ENCODE measurements around the gene MAX. TPM values are rescaled to one million over a fixed set of nuclear protein-coding genes. Genes with fewer than 3 reads are reported as not detected.
A peak's percentile ranks its signal among the peaks of the same experiment; 100 is the strongest.

MAX gene
- total and polyA plus RNA-seq, 8 donors, result 59.9 to 96.5 (median 63.4) TPM

- H3K36me3 ChIP-seq, result no peaks in the 10 kb centered on the region
- ATAC-seq, result no peak
- H3K9me3 ChIP-seq, result no peaks in the 10 kb centered on the region
These were observed 46.8 kb upstream of the MAX start for GRCh38 chr14:65149116-65149515.

DNA sequence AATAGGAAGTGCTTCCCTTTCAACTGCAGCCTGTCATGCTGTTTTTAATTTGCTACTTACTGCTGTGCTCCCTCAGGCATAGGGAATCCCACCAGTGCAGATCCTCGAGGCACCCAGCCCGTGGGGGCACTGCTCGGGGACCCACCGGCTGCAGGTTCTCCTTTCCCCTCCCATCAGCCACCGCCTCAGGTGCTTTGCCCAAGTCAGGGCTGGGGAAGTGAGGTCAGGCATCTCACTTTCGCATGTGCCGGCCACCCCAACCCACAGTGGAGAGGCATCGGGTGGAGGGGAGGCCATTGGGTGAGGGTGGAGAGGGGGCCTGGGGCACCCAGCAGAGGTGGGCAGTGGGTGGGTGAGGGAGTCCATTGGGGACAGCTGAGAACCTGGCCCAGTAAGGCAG is 41.9 kb upstream of the MAX start:
- DNase-seq (no peak), ATAC-seq (no peak)
- intact Hi-C loops (cut with DNase I), result no loop called here
- H3K4me3 ChIP-seq, result no peak overlapping the region
- peaks cover 0 to 7% of the 10 kb centered on the region in 2 donors for H3K27me3 ChIP-seq
- H3K36me3 ChIP-seq, result no peaks in the 10 kb centered on the region
- no peaks in the 10 kb centered on the region for H3K4me1 ChIP-seq
- no peak for TF ChIP-seq CTCF (IDR thresholded peaks at IDR 0.05)
- no peak overlapping the region for H3K27ac ChIP-seq
- no peaks in the 10 kb centered on the region for H3K9me3 ChIP-seq

More at GRCh38 chr14:65149116-65149515, 46.8 kb upstream of the MAX start:
- Histone ChIP-seq H3K27ac (no peak overlapping the region), H3K4me1 (no peaks in the 10 kb centered on the region), H3K4me3 (no peak overlapping the region), H3K27me3 (peaks cover 0 to 5% of the 10 kb centered on the region in 2 donors)
- no peak for TF ChIP-seq CTCF (IDR thresholded peaks at IDR 0.05)
- no peak for DNase-seq
- intact Hi-C loops (cut with DNase I), result no loop called here

GRCh38 chr14:65142914-65143625 is 40.8 kb upstream of the MAX start:
- ATAC-seq, result no peak
- Histone ChIP-seq H3K4me1 (no peaks in the 10 kb centered on the region), H3K27me3 (peaks cover 0 to 7% of the 10 kb centered on the region in 2 donors), H3K9me3 (no peaks in the 10 kb centered on the region), H3K4me3 (no peak overlapping the region), H3K36me3 (no peaks in the 10 kb centered on the region), H3K27ac (no peak overlapping the region)
- intact Hi-C loops (cut with DNase I), result no loop called here
- peak in 1 of 4 donors; percentile 32 for DNase-seq
- no peak for TF ChIP-seq CTCF (IDR thresholded peaks at IDR 0.05)

GRCh38 chr14:65142429-65142828 is 40.1 kb upstream of the MAX start:
- no peak for TF ChIP-seq CTCF (IDR thresholded peaks at IDR 0.05)
- H3K27me3 ChIP-seq, result peaks cover 0 to 7% of the 10 kb centered on the region in 2 donors
- no peaks in the 10 kb centered on the region for H3K36me3 ChIP-seq
- DNase-seq (no peak), ATAC-seq (no peak)
- no peaks in the 10 kb centered on the region for H3K9me3 ChIP-seq
- H3K4me1 ChIP-seq, result no peaks in the 10 kb centered on the region
- no peak overlapping the region for H3K27ac ChIP-seq
- no peak overlapping the region for H3K4me3 ChIP-seq
- intact Hi-C loops (cut with DNase I), result no loop called here

DNA sequence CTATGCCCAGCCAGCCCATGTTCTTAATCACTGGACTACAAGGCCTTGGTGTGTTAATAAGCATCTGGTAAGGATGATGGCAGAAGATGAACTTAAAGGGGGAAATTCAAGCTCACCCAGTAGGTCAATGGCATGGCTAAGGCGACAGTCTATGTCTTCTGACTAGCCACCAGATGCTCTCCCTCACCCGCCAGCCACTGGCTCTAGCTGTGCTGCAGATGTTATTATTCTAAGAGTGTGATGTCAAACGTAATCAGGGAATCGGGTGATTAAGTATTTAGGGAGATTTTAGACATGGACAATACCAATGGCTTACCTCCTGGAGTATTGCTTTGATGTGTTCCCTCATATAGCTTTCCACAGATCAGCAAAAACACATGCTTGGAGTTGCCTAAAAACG is 39.2 kb upstream of the MAX start:
- H3K4me3 ChIP-seq, result no peak overlapping the region
- intact Hi-C loops (cut with DNase I), result no loop called here
- no peaks in the 10 kb centered on the region for H3K9me3 ChIP-seq
- ATAC-seq (no peak), DNase-seq (no peak)
- H3K36me3 ChIP-seq, result no peaks in the 10 kb centered on the region
- no peak for TF ChIP-seq CTCF (IDR thresholded peaks at IDR 0.05)
- no peaks in the 10 kb centered on the region for H3K4me1 ChIP-seq
- no peak overlapping the region for H3K27ac ChIP-seq
- peaks cover 0 to 7% of the 10 kb centered on the region in 2 donors for H3K27me3 ChIP-seq
